HepG2 (cell line): ENCODE measurements around the gene ARMC2. TPM values are rescaled to one million over a fixed set of nuclear protein-coding genes. Genes with fewer than 3 reads are reported as not detected.

Source experiments
- CHD2 ChIP-seq: IDR thresholded peaks from 2 replicates; pipeline ENCODE4 v1.6.1; 2011; ENCODE audit warnings: low read depth, low read length, improper control_type of control experiment
- GABPA ChIP-seq, 2 experiments: IDR thresholded peaks; 2 replicates each; pipeline ENCODE4 v1.6.1; 2011 to 2016; ENCODE audit warnings: low read depth in 2 of 2, low read length in 1 of 2, missing biosample characterization in 1 of 2, missing genetic modification characterization in 1 of 2
- GRHL1 ChIP-seq: sonication (generic); formaldehyde crosslinking; conservative IDR thresholded peaks from 2 replicates; pipeline ENCODE4 v1.8.0; 2022; ENCODE audit warnings: missing genetic modification reagents
- MIER2 ChIP-seq: IDR thresholded peaks from 2 replicates; pipeline ENCODE4 v1.6.1; 2016; ENCODE audit warnings: missing biosample characterization, missing genetic modification reagents
- PITX1 ChIP-seq: sonication (generic); formaldehyde crosslinking; IDR thresholded peaks from 2 replicates; pipeline ENCODE4 v1.5.1; 2020; ENCODE audit warnings: mild to moderate bottlenecking, missing genetic modification reagents
- REXO4 ChIP-seq: sonication (generic); formaldehyde crosslinking; IDR thresholded peaks from 2 replicates; pipeline ENCODE4 v1.8.0; 2022; ENCODE audit warnings: missing genetic modification reagents, mild to moderate bottlenecking, borderline replicate concordance
- SIN3B ChIP-seq: fragments of 150-350 bp; IDR thresholded peaks from 2 replicates; pipeline ENCODE4 v1.6.1; 2014; ENCODE audit warnings: low read length
- SMAD3 ChIP-seq: sonication (generic); formaldehyde crosslinking; IDR thresholded peaks from 2 replicates; pipeline ENCODE4 v1.4.0; 2020; ENCODE audit warnings: missing genetic modification reagents
- SP2 ChIP-seq: sonication (generic); formaldehyde crosslinking; IDR thresholded peaks from 2 replicates; pipeline ENCODE4 v1.5.1; 2020; ENCODE audit warnings: mild to moderate bottlenecking, missing genetic modification reagents
- TP53 ChIP-seq: sonication (generic); formaldehyde crosslinking; conservative IDR thresholded peaks from 2 replicates; pipeline ENCODE4 v1.4.0; 2020; ENCODE audit warnings: missing genetic modification reagents
- ZBTB4 ChIP-seq: sonication (generic); formaldehyde crosslinking; IDR thresholded peaks from 2 replicates; pipeline ENCODE4 v1.4.0; 2020; ENCODE audit warnings: missing genetic modification reagents, mild to moderate bottlenecking, borderline replicate concordance
- ZNF350 ChIP-seq: sonication (generic); formaldehyde crosslinking; IDR thresholded peaks from 2 replicates; pipeline ENCODE4 v1.4.0; 2020; ENCODE audit warnings: mild to moderate bottlenecking, low read depth, missing genetic modification reagents, borderline replicate concordance
- ZNF615 ChIP-seq: sonication (generic); formaldehyde crosslinking; IDR thresholded peaks from 2 replicates; pipeline ENCODE4 v1.5.0; 2020; ENCODE audit warnings: mild to moderate bottlenecking, missing genetic modification reagents, borderline replicate concordance
- ZNF746 ChIP-seq: sonication (generic); formaldehyde crosslinking; IDR thresholded peaks from 2 replicates; pipeline ENCODE4 v1.8.0; 2022; ENCODE audit warnings: mild to moderate bottlenecking, missing genetic modification reagents
- polyA plus RNA-seq, 8 experiments: library from polyadenylated mRNA; depleted of rRNA in 3 of 8; stranded (reverse) in 7 of 8; unstranded in 1 of 8; fragments of >200 nt; fragmentation: Illumina TruSeq in 4 of 8; extraction: Trizol in 4 of 8; gene quantifications; 2 replicates each; pipeline versions ENCODE4 v1.2.1 to v1.2.3, GENCODE V29; 2011 to 2016; ENCODE audit warnings: low read depth in 4 of 8, missing spikeins in 1 of 8, mixed read lengths in 1 of 8; ENCODE audit not compliant: insufficient read depth in 1 of 8
- total RNA-seq, 5 experiments: library from RNA; depleted of rRNA; stranded (reverse); fragments of >200 nt; fragmentation: Illumina TruSeq; extraction: Trizol; gene quantifications; 2 replicates each; pipeline ENCODE4 v1.2.3, GENCODE V29; 2016; ENCODE audit warnings: low read depth in 1 of 5
- TF ChIP-seq, protein P1 (sequence below): IDR thresholded peaks from 2 replicates; pipeline ENCODE4 v1.6.1; 2016; ENCODE audit warnings: low read depth, missing genetic modification reagents, missing compliant biosample characterization
- TF ChIP-seq, protein P2 (sequence below): sonication (generic); formaldehyde crosslinking; IDR thresholded peaks from 2 replicates; pipeline ENCODE4 v1.4.0; 2020; ENCODE audit warnings: missing genetic modification reagents

Gene ARMC2
- total and polyA plus RNA-seq, 2 of the 13 experiments (the other 11 are each of a cell fraction or from before 2014, with no cell fraction given): 1.4 to 3.2 TPM

DNA sequence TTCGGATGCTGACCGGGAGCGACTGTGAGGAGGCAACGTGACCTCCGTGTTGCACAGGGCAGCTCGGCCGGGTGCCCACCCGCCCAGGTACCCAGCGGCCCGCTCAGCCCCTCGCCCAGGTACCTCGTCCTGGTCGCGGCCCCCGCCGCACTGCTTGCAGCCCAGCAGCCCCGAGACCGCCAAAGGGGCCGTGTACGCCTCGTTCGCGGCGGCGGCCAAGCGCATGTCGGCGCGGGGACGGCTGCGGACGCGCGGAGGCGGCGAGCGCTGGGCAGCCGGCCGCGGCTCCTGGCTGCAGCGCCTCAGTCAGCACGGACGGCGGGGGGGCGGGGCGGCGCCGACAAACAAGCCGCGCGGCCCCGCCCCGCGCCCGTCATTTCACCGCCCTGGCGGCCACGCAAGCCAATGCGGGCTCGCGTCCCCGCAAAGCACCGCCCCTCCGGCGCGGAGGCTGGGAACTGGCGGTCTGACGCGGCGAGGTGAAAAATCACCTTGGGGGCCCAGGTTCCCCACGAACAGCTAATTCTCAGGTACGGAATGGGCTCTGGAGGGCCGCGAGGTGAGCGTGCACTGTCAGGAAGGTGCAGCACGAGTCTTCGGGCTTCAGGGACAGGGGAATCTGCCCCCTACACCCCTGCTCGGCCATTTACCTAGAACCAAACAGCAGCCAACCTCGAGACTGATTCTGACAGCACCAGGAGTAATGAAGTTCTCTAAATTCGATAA, 161.2 kb downstream of the ARMC2 start (continued):
- TF ChIP-seq, protein P1, sequence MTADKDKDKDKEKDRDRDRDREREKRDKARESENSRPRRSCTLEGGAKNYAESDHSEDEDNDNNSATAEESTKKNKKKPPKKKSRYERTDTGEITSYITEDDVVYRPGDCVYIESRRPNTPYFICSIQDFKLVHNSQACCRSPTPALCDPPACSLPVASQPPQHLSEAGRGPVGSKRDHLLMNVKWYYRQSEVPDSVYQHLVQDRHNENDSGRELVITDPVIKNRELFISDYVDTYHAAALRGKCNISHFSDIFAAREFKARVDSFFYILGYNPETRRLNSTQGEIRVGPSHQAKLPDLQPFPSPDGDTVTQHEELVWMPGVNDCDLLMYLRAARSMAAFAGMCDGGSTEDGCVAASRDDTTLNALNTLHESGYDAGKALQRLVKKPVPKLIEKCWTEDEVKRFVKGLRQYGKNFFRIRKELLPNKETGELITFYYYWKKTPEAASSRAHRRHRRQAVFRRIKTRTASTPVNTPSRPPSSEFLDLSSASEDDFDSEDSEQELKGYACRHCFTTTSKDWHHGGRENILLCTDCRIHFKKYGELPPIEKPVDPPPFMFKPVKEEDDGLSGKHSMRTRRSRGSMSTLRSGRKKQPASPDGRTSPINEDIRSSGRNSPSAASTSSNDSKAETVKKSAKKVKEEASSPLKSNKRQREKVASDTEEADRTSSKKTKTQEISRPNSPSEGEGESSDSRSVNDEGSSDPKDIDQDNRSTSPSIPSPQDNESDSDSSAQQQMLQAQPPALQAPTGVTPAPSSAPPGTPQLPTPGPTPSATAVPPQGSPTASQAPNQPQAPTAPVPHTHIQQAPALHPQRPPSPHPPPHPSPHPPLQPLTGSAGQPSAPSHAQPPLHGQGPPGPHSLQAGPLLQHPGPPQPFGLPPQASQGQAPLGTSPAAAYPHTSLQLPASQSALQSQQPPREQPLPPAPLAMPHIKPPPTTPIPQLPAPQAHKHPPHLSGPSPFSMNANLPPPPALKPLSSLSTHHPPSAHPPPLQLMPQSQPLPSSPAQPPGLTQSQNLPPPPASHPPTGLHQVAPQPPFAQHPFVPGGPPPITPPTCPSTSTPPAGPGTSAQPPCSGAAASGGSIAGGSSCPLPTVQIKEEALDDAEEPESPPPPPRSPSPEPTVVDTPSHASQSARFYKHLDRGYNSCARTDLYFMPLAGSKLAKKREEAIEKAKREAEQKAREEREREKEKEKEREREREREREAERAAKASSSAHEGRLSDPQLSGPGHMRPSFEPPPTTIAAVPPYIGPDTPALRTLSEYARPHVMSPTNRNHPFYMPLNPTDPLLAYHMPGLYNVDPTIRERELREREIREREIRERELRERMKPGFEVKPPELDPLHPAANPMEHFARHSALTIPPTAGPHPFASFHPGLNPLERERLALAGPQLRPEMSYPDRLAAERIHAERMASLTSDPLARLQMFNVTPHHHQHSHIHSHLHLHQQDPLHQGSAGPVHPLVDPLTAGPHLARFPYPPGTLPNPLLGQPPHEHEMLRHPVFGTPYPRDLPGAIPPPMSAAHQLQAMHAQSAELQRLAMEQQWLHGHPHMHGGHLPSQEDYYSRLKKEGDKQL (CRISPR knock-in tag): no peak
- TF ChIP-seq ZBTB4 (0 out of 2 replicates have a peak, but pooled peaks have one; percentile 26), SIN3B (no peak), TP53 (CRISPR knock-in tag) (no peak), ZNF746 (CRISPR knock-in tag) (no peak), SMAD3 (no peak), MIER2 (CRISPR knock-in tag) (no peak), SP2 (CRISPR knock-in tag) (peak; percentile 94), REXO4 (CRISPR knock-in tag) (no peak), GRHL1 (CRISPR knock-in tag) (no peak), ZNF615 (no peak), GABPA (IDR thresholded peaks at IDR 0.05; ENCODE audit: low read depth, low read length) (no peak), GABPA (CRISPR knock-in tag; IDR thresholded peaks at IDR 0.05; ENCODE audit: low read depth) (no peak), ZNF350 (CRISPR knock-in tag) (no peak), PITX1 (peak; percentile 50), CHD2 (no peak)
- TF ChIP-seq, protein P2, sequence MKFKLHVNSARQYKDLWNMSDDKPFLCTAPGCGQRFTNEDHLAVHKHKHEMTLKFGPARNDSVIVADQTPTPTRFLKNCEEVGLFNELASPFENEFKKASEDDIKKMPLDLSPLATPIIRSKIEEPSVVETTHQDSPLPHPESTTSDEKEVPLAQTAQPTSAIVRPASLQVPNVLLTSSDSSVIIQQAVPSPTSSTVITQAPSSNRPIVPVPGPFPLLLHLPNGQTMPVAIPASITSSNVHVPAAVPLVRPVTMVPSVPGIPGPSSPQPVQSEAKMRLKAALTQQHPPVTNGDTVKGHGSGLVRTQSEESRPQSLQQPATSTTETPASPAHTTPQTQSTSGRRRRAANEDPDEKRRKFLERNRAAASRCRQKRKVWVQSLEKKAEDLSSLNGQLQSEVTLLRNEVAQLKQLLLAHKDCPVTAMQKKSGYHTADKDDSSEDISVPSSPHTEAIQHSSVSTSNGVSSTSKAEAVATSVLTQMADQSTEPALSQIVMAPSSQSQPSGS (CRISPR knock-in tag): no peak
